IMR-90 (cell line): ENCODE results near the gene PRKCA. TPM values are rescaled to one million over a fixed set of nuclear protein-coding genes. Genes with fewer than 3 reads are reported as not detected.

ENCODE experiments used
- ATAC-seq: fragments of 200-7000 bp; cut with Tn5 transposase; 2 replicates; pipeline ENCODE4 v1.9.1; 2020; ENCODE audit warnings: low read depth, mild to moderate bottlenecking, moderate library complexity
- BruUV-seq: library from RNA; stranded (reverse); fragments of 400-500 nt; replicated peaks from 2 replicates; lab custom pipeline; 2021; lab: Mats Ljungman, UMichigan
- CTCF ChIA-PET: fragments of 300-600 bp; formaldehyde crosslinking; extraction: SDS; loops from one replicate; lab custom pipeline; 2021; ENCODE audit warnings: antibody characterized with exemption; lab: Yijun Ruan, JAX
- POLR2A ChIA-PET: fragments of 300-600 bp; sonication (Branson Sonifier 250); formaldehyde crosslinking; loops from one replicate; lab custom pipeline; 2022; ENCODE audit warnings: antibody characterized with exemption; ENCODE audit not compliant: unreplicated experiment; lab: Charles Lee
- DNase-seq: peaks from one replicate; pipeline ENCODE4 v3.0.0; 2013
- H2AFZ ChIP-seq: replicated peaks from 2 replicates; pipeline ENCODE3; 2013; ENCODE audit warnings: low read length, mild to moderate bottlenecking; ENCODE audit not compliant: poor library complexity
- H2AK5ac ChIP-seq: 2 replicates; pipeline ENCODE4 v1.6.1; 2013; ENCODE audit warnings: low read depth, low read length, inconsistent platforms
- H2AK9ac ChIP-seq: replicated peaks from 2 replicates; pipeline ENCODE3; 2013; ENCODE audit warnings: mild to moderate bottlenecking, low read depth, low read length, moderate library complexity; ENCODE audit not compliant: poor library complexity
- H2BK120ac ChIP-seq: 2 replicates; pipeline ENCODE4 v1.6.1; 2013; ENCODE audit warnings: low read depth, low read length, inconsistent platforms
- H2BK15ac ChIP-seq: 3 replicates; pipeline ENCODE4 v1.6.1; 2013; ENCODE audit warnings: low read depth, low read length, inconsistent platforms
- H2BK20ac ChIP-seq: 2 replicates; pipeline ENCODE4 v1.6.1; 2013; ENCODE audit warnings: low read depth, mild to moderate bottlenecking, inconsistent platforms, low read length, moderate library complexity
- H2BK5ac ChIP-seq: 2 replicates; pipeline ENCODE4 v1.6.1; 2013; ENCODE audit warnings: mild to moderate bottlenecking, low read depth, low read length, inconsistent platforms; ENCODE audit not compliant: poor library complexity, severe bottlenecking
- H3K14ac ChIP-seq: replicated peaks from 2 replicates; pipeline ENCODE4 v1.6.1; 2013; ENCODE audit warnings: low read depth, low read length, inconsistent platforms
- H3K18ac ChIP-seq: 2 replicates; pipeline ENCODE4 v1.6.1; 2013; ENCODE audit warnings: low read depth, low read length, control low read depth
- H3K23ac ChIP-seq: 2 replicates; pipeline ENCODE4 v1.6.1; 2013; ENCODE audit warnings: low read depth, low read length, inconsistent platforms
- H3K27ac ChIP-seq: 2 replicates; pipeline ENCODE4 v1.5.1; 2013; ENCODE audit warnings: mild to moderate bottlenecking, control low read depth, low read length; ENCODE audit not compliant: insufficient read depth
- H3K27me3 ChIP-seq: 2 replicates; pipeline ENCODE4 v1.6.1; 2013; ENCODE audit warnings: low read length; ENCODE audit not compliant: control insufficient read depth, insufficient read depth
- H3K36me3 ChIP-seq: 2 replicates; pipeline ENCODE4 v1.6.1; 2013; ENCODE audit warnings: low read length, mixed read lengths; ENCODE audit not compliant: control insufficient read depth, insufficient read depth
- H3K4ac ChIP-seq: 2 replicates; pipeline ENCODE4 v1.6.1; 2013; ENCODE audit warnings: low read depth, low read length, inconsistent platforms
- H3K4me1 ChIP-seq: 2 replicates; pipeline ENCODE4 v1.6.1; 2013; ENCODE audit warnings: low read length, mixed read lengths; ENCODE audit not compliant: control insufficient read depth, insufficient read depth
- H3K4me2 ChIP-seq: 2 replicates; pipeline ENCODE4 v1.6.1; 2013; ENCODE audit warnings: low read depth, mild to moderate bottlenecking, control low read depth, low read length, moderate library complexity
- H3K4me3 ChIP-seq: 2 replicates; pipeline ENCODE4 v1.5.1; 2013; ENCODE audit warnings: low read depth, mild to moderate bottlenecking, control low read depth, low read length, moderate library complexity; ENCODE audit not compliant: insufficient read depth
- H3K56ac ChIP-seq: 2 replicates; pipeline ENCODE4 v1.6.1; 2013; ENCODE audit warnings: low read length, inconsistent platforms; ENCODE audit not compliant: insufficient read depth; ENCODE audit errors: extremely low read depth
- H3K79me1 ChIP-seq, 2 experiments: 2 replicates each; pipeline ENCODE4 v1.6.1; 2013; ENCODE audit warnings: low read length in 2 of 2, inconsistent platforms in 1 of 2, low read depth in 1 of 2
- H3K9ac ChIP-seq: 2 replicates; pipeline ENCODE4 v1.6.1; 2013; ENCODE audit warnings: low read depth, low read length, control low read depth
- H3K9me1 ChIP-seq: 2 replicates; pipeline ENCODE4 v1.6.1; 2013; ENCODE audit warnings: low read length, inconsistent platforms; ENCODE audit not compliant: insufficient read depth
- H3K9me3 ChIP-seq: 2 replicates; pipeline ENCODE4 v1.6.1; 2013; ENCODE audit warnings: low read length; ENCODE audit not compliant: control insufficient read depth, insufficient read depth
- H4K20me1 ChIP-seq: 2 replicates; pipeline ENCODE4 v1.6.1; 2013; ENCODE audit warnings: low read length, inconsistent platforms; ENCODE audit not compliant: insufficient read depth
- H4K5ac ChIP-seq: 2 replicates; pipeline ENCODE4 v1.6.1; 2013; ENCODE audit warnings: mild to moderate bottlenecking, low read depth, low read length, control low read depth
- H4K8ac ChIP-seq, 2 experiments: 2 replicates each; pipeline ENCODE4 v1.6.1; 2013; ENCODE audit warnings: low read depth in 2 of 2, low read length in 2 of 2, control low read depth in 1 of 2, inconsistent platforms in 1 of 2
- H4K91ac ChIP-seq: 2 replicates; pipeline ENCODE4 v1.6.1; 2013; ENCODE audit warnings: low read depth, low read length, inconsistent platforms; ENCODE audit not compliant: insufficient read depth
- BHLHE40 ChIP-seq: fragments of 150-350 bp; IDR thresholded peaks from 2 replicates; pipeline ENCODE4 v1.6.1; 2016; ENCODE audit warnings: mild to moderate bottlenecking, low read depth, low read length
- CEBPB ChIP-seq: IDR thresholded peaks from 2 replicates; pipeline ENCODE4 v1.6.1; 2012; ENCODE audit warnings: low read depth, low read length, improper control_type of control experiment
- MAZ ChIP-seq: IDR thresholded peaks from 2 replicates; pipeline ENCODE4 v1.6.1; 2012; ENCODE audit warnings: low read depth, mild to moderate bottlenecking, low read length, improper control_type of control experiment, moderate library complexity, borderline replicate concordance
- NFE2L2 ChIP-seq: fragments of 150-350 bp; IDR thresholded peaks from 2 replicates; pipeline ENCODE4 v1.6.1; 2016; ENCODE audit warnings: low read depth, mild to moderate bottlenecking, low read length
- RAD21 ChIP-seq: IDR thresholded peaks from 2 replicates; pipeline ENCODE4 v1.6.1; 2012; ENCODE audit warnings: low read length, improper control_type of control experiment
- RCOR1 ChIP-seq: IDR thresholded peaks from 2 replicates; pipeline ENCODE4 v1.6.1; 2012; ENCODE audit warnings: mild to moderate bottlenecking, low read length, improper control_type of control experiment; ENCODE audit not compliant: insufficient replicate concordance
- RFX5 ChIP-seq: IDR thresholded peaks from 2 replicates; pipeline ENCODE4 v1.8.0; 2012; ENCODE audit warnings: low read depth, mild to moderate bottlenecking, low read length, moderate library complexity
- WGBS, 2 experiments: methylation state at CpG; one replicate each; pipeline versions ENCODE4 v1.1.5 to v1.1.7; 2013; ENCODE audit warnings: missing lambda C conversion rate in 2 of 2; ENCODE audit not compliant: insufficient read length in 1 of 2; ENCODE audit errors: extremely low coverage in 2 of 2; 5-methylcytosine and 5-hydroxymethylcytosine counted together
- dilution Hi-C: fragments of 300-500 bp; cut with HindIII; formaldehyde crosslinking; loops from one replicate; pipeline ENCODE4 v1.14.3; 2018; ENCODE audit warnings: low sequenced_read_pairs; ENCODE audit not compliant: unreplicated experiment
- in situ Hi-C: fragments of 300-500 bp; cut with MboI; formaldehyde crosslinking; loops from 3 replicates; pipeline ENCODE4 v1.14.3; 2019; ENCODE audit warnings: low sequenced_read_pairs, inconsistent platforms, mixed read lengths
- intact Hi-C: fragments of 100-400 bp; cut with micrococcal nuclease; formaldehyde crosslinking; loops from 2 replicates; pipeline ENCODE4 v1.10.0; 2022
- polyA plus RNA-seq, 3 experiments: library from polyadenylated mRNA; depleted of rRNA; stranded (reverse); fragments of >200 nt; gene quantifications; 2 replicates each; pipeline ENCODE4 v1.2.3, GENCODE V29; 2012; ENCODE audit warnings: low replicate concordance in 1 of 3
- total RNA-seq: library from RNA; depleted of rRNA; stranded (reverse); fragments of >200 nt; gene quantifications from 2 replicates; pipeline ENCODE4 v1.2.3, GENCODE V29; 2012
- TF ChIP-seq, protein P1 (sequence below): fragments of 150-350 bp; IDR thresholded peaks from 2 replicates; pipeline ENCODE4 v1.6.1; 2016; ENCODE audit warnings: low read depth, mild to moderate bottlenecking, low read length, moderate library complexity, borderline replicate concordance

Gene PRKCA
- total and polyA plus RNA-seq, 2 of the 4 experiments (the other 2 are of a cell fraction): 31.0 to 46.0 TPM

GRCh38 chr17:66791347-66791746 lies 488.9 kb downstream of the PRKCA start:
- H3K27ac ChIP-seq: no peak overlapping the region
- H3K9me3 ChIP-seq: no peaks in the 10 kb centered on the region
- H3K23ac ChIP-seq: no peak overlapping the region
- in situ Hi-C loops (no loop called here), intact Hi-C loops (no loop called here), dilution Hi-C loops (no loop called here)
- no peak overlapping the region for H2BK5ac ChIP-seq
- H4K20me1 ChIP-seq: no peaks in the 10 kb centered on the region; the same call in 1 of the 2 replicates
- H3K9ac ChIP-seq: no peak overlapping the region
- no peak overlapping the region for H2BK15ac ChIP-seq
- no peak overlapping the region for H3K18ac ChIP-seq
- no peak overlapping the region for H4K5ac ChIP-seq
- peaks cover 59% of the 10 kb centered on the region for H3K36me3 ChIP-seq
- no peak overlapping the region for H4K91ac ChIP-seq
- peaks cover 0 to 3% of the 10 kb centered on the region in 2 experiments; a peak in 1 of 4 replicates for H3K79me1 ChIP-seq
- ChIA-PET CTCF (no interaction called here), POLR2A (no interaction called here)
- no TSS peak for BruUV-seq
- no peak for TF ChIP-seq BHLHE40
- no peak for TF ChIP-seq RFX5
- no peak for TF ChIP-seq RCOR1
- no peak for TF ChIP-seq MAZ
- no peak for TF ChIP-seq CEBPB
- TF ChIP-seq, protein P1, sequence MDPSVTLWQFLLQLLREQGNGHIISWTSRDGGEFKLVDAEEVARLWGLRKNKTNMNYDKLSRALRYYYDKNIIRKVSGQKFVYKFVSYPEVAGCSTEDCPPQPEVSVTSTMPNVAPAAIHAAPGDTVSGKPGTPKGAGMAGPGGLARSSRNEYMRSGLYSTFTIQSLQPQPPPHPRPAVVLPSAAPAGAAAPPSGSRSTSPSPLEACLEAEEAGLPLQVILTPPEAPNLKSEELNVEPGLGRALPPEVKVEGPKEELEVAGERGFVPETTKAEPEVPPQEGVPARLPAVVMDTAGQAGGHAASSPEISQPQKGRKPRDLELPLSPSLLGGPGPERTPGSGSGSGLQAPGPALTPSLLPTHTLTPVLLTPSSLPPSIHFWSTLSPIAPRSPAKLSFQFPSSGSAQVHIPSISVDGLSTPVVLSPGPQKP: no peak
- no peak for TF ChIP-seq NFE2L2
- no peak for TF ChIP-seq RAD21
- peak overlapping the region; percentile 15 for H2AK9ac ChIP-seq
- no peaks in the 10 kb centered on the region; the same call in none of the 2 replicates for H3K4me1 ChIP-seq
- no peak overlapping the region for H4K8ac ChIP-seq
- no peak overlapping the region for H2AFZ ChIP-seq
- no peaks in the 10 kb centered on the region for H3K27me3 ChIP-seq
- no peak overlapping the region for H3K4me3 ChIP-seq
- no peak overlapping the region for H2BK20ac ChIP-seq
- no peak overlapping the region for H3K4ac ChIP-seq
- DNase-seq (no peak), ATAC-seq (no peak)
- H2BK120ac ChIP-seq: no peak overlapping the region
- no peak overlapping the region for H3K4me2 ChIP-seq
- WGBS, 2 experiments: 85% methylated on average over 15 of the region's 15 CpGs; no CpG with 5 or more reads in 1 of the 2 experiments
- H3K9me1 ChIP-seq: peaks cover 4% of the 10 kb centered on the region; the same call in 1 of the 2 replicates
- no peak overlapping the region for H3K56ac ChIP-seq
- H3K14ac ChIP-seq: no peak overlapping the region
- no peak overlapping the region for H2AK5ac ChIP-seq
